Hematopoietic multipotent progenitor cell treated with erythropoietin and hydrocortisone succinate and interleukin-3 and kit ligand, for 8 days (in vitro differentiated cells): ENCODE measurements around the gene ANP32B.
"Not testable (repeated sequence)": the region's sequence is repeated elsewhere in the genome, so short reads cannot be mapped to it uniquely, and the experiment has no call there.

Source experiments
- DNase-seq: peaks from one replicate; pipeline ENCODE4 v3.0.0-alpha.2; 2015

ANP32B gene

DNA sequence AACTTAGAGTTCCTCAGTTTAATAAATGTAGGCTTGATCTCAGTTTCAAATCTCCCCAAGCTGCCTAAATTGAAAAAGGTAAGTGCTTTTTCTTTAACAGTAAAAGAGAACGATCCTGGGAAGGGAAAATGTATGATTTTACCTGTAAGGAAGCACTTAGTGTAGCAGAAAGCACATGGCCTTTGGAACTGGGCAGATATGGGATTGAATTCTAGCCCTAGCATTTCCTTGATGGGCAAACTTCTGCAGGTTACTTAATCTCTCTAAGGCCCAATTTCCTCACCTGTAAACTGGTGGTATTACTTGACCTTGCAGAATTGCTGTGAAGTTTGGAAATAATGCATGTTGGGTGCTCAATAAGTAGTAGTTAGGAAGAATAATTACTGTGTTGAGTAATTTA, 11.6 kb downstream of the ANP32B start:
- no peak for DNase-seq

DNA sequence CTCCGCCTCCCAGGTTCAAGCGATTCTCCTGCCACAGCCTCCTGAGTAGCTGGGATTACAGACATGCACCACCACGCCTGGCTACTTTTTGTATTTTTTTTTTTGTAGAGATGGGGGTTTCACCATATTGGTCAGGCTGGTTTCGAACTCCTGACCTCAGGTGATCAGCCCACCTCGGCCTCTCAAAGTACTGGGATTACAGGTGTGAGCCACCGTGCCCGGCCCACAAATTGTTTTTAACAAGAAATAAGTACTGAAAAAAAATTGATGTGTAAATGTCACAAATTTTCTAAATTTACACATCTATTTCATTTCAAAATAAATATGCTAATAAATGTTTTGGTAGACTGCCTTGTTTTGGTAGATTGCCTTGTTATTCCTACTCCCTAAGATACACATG, 13.5 kb downstream of the ANP32B start:
- DNase-seq, result not testable (repeated sequence)

DNA sequence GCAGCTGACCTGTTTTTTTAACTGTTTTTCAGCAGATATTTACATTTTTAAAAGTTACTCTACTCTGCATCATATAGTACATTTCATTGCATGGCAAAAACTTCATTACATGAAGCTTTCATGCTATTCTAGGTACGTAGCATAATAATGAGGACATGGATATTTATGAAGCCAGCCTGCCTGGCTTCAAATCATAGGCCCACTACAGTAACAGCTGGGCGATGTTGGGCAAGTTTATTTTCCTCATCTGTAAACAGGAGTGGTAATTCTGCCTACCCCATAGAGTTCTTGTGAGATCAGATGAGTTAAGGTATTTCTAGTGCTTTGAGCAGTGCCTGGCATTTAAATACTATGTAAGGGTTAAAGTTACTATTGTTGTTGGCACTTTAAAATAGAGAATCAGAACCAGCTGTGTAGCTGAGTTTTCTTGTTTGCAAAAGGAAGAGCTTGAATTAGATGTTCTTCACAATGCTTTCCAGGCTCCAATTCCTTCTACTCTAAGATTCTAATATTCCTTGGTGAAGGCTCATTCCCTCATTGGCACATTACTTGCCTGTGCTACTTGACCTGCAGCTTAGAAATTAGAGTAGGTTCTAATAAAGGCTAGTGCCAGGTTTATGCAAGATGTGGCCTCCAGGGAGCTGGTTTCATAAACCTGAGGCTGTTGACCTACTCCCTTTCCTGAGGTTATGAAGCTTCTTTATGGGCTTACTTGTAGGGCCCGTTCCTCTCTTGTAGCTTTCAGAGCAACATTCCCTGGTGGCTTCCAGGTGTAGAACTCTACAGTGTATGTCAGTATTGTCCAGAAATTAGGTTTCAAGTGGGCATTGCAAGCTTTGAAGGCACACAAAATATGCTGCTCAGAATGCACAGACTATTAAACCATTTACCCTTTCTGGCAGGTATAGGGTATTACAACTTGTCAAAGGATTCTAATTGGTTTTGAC, 14.5 kb downstream of the ANP32B start:
- DNase-seq, result no peak

DNA sequence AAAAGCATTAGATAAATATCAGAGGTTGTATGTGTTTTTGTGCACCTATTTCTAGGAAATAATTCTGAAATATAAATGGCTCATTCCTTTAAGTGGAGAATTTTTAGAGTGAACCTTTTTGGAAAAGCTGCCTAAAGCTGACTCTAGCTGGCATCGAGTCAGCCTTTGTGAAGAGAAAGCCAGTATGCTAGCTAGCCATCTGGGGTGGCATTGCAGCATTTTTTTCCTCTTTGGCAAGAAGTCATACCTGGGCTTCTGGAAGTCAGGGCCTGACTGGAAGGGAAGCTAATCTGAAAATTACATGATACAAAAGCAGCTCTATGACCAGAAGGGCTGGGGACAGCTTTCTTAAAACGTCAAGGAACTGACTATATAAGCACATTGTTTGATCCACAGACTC, 19.7 kb downstream of the ANP32B start:
- DNase-seq, result no peak

DNA sequence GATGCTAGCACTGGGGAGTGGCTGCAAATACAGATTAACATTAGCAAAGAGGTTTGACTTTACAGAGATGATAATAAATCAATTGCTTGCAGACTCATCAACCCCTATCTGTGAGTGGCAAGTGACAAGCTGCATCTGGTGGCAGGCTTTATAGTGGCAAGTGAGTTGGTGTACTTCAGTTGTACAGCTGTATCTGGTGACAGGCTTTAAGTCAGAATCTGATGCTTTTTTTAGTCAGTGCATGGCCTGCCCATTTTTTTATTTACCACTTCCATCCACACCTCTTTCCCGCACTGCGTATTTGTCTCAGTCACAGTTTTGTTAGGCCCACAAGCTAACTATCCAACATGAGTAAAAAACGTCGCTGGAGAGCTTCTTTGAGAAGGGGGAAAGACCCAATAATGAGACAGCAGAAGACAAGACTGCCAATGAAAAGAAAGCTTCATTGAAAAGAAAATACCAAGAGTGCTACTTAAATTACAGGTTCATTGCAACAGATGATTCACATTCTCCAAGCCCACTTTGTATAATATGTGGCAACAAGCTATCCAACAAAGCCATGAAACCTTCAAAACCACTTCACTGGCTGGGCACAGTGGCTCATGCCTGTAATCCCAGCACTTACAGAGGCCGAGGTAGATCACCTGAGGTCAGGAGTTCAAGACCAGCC, 23.1 kb downstream of the ANP32B start:
- DNase-seq, result peak; percentile 35

DNA sequence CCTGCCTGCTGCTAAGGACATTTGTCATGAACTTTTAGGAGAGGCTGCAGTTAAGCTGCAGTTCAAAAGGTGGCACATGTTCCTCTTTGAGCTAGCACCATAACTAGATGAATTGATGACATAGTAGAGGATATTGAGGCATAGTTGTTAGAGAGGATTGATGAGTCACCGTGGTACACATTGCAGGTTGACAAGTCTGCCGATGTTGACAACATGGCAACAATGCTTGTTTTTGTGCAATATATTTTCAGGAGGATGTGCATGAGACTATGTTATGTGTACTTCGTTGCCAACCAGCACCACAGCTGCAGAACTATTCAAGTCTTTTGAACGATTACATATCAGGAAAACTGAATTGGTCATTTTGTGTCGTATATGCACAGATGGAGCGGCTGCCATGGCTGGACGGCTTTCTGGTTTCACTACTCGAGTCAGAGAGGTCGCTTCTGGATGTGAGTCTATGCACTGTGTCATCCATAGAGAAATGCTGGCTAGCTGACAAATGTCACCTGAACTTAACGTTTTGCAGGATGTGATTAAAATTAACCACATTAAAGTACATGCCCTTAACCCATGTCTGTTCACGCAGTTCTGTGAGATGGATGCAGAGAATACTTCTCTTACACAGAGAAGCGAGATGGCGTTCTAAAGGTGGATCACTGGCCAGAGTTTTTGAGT, 24.2 kb downstream of the ANP32B start:
- peak; percentile 10 for DNase-seq

DNA sequence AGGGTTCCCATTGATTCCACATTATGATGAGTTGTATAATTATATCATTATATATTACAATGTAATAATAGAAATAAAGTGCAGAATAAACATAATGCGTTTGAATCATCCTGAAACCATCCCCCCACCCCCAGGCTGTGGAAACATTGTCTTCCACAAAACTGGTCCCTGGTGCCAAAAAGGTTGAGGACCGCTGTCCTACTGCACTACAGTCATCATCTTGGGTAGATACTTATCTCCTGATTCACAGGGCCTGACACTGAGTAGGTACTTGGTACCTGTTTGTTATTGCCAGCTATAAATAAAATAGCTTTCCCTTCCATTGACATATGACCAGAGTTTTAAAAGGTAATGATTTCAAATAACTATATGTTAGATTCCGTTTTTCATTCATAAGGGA, 25.6 kb downstream of the ANP32B start:
- peak; percentile 1 for DNase-seq

DNA sequence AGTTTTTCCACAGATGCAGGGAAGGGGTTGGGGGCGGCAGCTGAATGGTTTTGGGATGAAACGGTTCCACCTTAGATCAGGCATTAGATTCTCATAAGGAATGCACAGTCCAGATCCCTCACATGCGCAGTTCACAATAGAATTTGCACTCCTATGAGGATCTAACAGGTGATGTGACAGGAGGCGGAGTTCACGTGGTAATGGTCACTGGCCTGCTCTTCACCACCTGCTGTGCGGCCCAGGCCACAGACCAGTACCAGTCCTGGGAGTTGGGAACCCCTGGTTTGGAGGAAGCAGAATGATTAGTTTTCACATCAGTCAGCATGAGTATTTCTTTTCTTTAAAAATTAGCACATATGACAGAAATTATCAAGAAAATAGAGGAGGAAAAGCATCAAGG, 26.3 kb downstream of the ANP32B start:
- DNase-seq, result no peak

DNA sequence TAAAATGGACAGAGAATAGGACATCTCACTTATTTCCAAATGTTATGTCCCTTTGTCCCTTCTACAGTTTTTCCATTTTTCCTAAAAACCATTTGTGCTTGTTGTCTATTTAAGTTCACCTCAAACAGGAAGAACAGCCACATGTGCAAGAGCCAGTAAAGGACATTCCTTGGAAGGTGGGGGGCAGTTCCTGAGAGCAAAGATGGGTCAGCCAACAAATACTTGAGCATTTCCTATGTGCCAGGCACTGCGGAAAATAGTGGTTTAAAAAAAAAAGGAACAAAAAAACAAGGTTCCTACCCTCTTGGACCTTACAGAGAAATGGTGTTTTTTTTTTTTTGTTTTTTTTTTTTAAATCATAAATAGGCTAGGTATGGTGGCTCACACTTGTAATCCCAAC, 26.8 kb downstream of the ANP32B start:
- peak; percentile 1 for DNase-seq

DNA sequence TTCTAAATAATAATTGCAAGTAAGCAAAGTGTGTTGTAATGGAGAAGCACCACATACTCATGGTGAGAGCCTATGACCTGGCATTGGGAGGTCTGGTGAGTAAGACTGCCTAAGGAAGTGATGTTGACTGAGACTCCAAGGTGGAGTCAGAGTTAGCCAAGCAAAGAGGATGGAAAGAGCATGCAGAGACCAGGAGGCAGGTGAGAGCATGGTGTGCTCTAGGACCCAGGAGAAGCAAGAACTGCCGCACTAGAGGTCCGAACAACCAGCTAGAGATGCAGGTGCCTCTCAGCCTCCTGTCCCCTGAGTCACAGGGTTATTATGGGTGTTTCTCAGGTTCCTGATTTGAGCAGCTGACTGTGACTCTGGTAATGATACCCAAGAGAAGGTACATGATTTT, 27.3 kb downstream of the ANP32B start:
- DNase-seq, result peak; percentile 1

DNA sequence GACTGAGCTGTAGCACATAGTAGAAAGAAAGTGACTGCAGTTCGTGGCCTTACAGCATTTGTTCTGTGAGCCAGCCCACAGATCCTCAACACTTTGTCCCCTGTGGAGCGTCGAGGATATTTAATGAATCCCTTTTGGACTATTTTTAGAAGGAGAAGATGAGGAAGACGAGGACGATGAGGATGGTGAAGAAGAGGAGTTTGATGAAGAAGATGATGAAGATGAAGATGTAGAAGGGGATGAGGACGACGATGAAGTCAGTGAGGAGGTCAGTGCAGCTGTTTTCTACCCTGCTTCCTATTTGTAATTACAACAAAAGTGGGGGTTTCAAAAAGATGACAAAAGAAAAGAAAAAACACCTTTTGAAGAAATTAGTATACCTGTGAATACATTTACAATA, 28.0 kb downstream of the ANP32B start:
- DNase-seq, result no peak

DNA sequence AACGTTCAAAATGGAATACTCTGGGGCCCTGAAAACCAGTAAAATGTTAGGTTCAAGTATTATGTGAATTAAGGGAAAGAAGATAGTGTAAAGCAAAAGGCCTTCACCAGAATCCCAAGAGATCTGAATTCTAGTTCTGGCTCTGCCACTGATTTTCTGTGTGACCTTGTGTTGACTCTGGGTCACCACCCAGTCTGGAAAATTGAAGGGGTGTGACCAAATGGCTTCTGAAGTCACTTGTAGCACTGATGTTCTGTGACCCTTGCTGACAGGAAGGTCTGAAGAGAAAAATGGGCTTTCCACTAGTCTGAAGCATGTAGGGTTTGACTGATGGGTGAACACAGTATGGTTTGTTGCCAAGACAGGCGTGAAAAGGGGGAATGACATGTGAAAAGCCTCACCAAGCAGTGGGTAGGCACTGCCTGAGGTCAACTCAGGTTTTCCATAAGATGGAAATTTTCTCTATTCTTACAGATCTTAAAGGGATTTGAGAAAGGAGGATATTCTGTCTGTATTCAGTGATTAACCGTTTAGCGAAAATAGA, 33.1 kb downstream of the ANP32B start:
- no peak for DNase-seq

DNA sequence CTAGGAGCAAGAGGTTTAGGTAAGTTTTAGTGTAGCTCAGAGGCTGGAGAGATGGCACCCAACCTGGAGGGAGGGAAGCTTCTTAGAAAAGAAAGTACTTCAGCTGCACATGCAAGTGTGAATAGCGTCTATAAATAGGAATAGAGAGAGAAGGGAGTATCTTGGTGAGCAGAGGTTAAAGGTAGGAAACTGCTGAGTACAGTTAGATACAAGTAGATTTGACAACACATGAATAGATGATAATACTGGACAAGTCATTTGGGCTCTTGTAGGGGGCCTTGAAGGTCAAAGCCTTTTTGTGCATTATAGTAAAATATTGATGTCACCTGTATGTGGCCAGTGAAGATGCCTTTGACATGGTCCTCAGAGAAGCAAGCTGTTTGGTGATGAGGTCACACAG, 34.2 kb downstream of the ANP32B start:
- no peak for DNase-seq

DNA sequence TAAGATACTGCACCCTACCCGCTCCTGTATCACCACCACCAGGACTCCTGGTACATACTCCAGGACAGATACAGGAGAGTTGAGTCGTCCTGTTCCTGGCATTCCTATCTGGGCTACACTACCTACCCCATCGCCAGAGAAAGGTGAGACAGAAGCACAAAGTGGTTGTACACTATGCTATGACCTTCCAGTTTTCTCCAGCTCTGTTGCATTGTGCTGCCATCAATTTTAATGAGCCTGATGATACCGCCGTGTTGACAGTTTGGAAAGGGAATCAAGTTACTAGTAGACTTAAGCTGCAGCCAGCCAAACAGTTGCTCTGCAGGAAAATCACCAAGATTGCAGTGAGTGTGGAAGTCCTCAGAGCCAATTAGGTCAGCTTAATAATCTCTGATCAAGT, 35.2 kb downstream of the ANP32B start:
- DNase-seq, result no peak

DNA sequence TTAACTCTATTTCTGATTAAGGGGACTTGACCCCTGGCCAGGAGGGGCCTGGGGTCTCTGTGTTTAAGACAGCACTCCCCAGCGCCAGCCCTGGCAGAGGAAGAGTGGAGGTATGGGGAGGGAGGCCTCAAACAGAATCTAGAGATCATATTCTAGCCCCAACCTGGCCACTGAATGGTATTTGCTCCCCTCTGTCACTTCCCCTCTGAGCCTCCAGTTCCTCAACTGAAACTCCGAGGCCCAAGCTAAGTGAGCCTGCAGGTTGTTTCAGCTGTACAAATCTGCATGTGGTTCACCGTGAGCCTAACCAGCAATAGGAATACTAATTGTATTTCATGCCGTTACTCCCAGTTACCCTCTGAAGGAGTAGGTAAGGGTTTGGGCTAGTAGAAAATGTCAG, 36.0 kb downstream of the ANP32B start:
- DNase-seq, result no peak

DNA sequence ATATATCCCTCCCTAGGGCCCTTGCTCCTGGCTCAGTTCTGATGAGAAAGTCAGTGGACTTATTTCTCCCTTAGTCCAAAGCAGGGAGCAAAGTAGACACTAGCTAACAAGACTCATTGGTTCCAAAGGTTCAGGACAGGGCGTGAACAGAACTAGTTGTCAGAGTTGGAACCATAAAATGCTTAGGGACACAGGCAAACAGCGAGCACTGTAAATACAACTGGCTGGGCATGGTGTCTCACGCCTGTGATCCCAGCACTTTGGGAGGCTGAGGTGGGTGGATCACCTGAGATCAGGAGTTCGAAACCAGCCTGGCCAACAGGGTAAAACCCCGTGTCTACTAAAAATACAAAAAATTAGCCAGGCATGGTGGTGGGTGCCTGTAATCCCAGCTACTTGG, 36.7 kb downstream of the ANP32B start:
- not testable (repeated sequence) for DNase-seq

DNA sequence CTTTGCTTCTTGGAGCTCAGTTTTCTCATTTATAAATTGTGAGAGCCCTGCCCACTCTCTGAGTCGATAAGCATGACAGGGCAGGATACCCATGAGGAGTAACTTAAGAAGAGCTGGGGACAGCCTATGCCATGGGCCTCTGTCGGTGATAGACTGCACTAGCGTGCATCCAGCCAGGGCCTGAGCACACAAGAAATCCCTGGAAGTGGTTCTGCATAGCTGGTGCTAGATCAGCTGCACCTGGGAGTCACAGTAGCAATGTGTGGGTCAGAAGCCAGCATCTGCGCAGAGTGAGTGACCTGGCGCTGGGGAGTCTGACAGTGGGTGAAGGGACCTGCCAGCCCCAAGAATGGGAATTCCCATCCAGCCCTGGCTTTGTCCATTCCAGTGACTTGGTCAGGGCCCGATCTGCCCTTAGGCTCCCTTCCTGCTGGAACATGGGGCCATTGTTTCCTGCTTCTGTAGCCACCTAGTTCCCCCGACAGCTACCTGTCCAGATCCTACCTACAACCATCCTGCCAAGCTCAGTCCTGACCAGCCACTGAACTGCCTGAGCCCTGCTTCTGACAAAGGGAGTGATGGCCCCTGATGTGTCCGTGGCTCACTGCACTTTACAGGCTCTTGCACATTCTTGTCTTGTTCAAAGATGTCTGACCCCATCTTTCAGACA, 37.5 kb downstream of the ANP32B start:
- DNase-seq, result no peak

DNA sequence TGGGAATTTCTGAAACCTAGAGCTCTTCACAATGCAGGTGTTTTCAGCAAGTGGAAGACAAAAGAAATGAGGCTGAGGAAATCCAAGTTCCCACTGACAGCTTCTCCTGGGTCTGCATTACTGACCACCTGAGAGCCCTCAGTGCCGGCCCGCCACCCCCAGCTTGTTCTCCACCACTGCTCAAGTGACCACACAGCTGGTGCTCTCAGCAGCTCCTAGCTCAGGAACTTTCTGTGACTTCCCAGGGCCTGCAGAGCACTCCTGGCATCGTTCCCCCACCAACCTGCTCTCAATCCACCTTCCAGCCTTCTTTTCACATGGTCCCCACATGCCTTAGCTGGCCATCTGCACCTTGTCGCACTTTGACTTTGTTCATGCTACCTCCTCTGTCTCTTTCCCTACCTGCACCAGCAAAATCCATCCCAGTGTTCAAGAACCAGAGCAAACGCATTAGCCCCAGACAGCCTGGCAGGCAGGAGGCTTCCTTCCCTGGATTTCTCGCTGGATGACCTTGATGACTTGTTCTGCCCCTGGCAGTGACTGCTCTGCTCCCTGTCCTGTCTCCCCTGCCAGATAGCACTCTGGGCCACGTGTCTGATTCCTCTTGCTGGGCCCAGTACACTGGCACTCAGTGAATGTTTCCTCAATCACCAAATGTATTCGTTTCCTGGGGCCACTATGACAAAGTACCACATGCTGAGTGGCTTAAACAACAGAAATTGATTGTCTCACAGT, 38.3 kb downstream of the ANP32B start:
- no peak for DNase-seq

DNA sequence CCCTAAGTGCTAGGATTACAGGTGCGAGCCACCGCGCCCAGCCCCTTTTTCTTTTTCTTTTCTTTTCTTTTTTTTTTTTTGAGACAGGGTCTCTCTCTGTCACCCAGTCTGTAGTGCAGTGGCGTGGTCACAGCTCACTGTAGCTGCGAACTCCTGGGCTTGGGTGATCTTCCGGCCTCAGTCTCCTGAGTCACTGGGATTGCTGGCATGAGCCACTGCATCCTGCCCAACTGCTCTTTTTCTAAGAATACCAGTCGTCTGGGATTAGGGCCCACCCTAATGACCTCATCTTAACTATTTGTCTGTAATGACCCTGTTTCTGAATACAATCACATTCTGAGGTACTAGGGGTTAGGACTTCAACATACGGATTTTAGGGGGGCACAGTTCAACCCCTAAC, 39.3 kb downstream of the ANP32B start:
- DNase-seq, result no peak

DNA sequence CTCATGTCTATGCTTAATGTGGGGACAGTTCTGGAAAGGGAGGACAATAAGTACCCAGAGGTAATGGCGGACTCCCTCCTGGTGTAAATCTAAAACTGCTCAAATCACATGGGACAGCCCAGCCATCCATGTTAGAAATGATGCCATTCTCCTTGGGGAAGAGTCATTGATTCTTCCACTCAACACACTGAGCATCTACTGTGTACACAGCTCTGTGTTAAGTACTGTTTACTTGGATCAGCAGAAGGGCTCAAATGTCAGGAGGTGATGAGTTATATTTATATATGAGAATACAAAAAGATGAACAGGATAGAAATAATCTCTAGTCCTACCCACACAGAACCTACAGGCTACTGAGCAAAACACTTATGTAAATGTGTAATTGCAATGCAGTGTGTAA, 41.6 kb downstream of the ANP32B start:
- no peak for DNase-seq

DNA sequence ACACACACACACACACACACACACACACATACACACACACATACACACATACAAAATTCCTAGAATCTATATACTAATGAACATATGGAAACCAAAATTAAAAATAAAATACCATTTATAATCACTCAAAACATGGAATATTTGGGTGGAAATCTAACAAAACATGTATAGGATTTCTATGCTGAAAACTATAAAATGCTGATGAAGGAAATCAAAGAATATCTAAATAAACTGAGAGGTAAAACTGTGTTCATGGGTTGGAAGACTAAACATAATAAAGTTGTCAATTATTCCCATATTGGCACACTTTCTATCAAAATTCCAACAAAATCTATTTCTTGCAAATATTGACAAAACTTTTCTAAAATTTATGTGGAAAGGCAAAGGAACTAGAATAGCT, 48.0 kb downstream of the ANP32B start:
- no peak for DNase-seq

DNA sequence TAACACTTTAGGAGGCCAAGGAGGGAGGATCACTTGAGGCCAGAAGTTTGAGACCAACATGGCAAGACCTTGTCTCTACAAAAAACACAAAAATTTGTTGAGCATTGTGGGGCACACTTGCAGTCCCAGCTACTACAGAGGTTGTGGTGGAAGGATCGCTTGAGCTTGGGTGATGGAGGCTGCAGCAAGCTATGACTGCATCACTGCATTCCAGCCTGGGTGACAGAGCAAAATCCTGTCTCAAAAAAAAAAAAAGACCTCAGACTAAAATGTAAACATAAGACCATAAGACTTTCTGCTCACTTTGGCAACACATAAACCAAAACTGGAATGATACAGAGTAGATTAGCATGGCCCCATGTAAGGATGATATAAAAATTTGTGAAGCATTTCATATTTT, 48.8 kb downstream of the ANP32B start:
- no peak for DNase-seq
